ENCODE measurements around the gene GPR179. TPM values are rescaled to one million over a fixed set of nuclear protein-coding genes. Genes with fewer than 3 reads are reported as not detected.
A peak's percentile ranks its signal among the peaks of the same experiment; 100 is the strongest.

Gene GPR179
- total and polyA plus RNA-seq, 2 donors (not counting 3 experiments of a cell fraction or from before 2014, with no cell fraction given) = not detected

DNA sequence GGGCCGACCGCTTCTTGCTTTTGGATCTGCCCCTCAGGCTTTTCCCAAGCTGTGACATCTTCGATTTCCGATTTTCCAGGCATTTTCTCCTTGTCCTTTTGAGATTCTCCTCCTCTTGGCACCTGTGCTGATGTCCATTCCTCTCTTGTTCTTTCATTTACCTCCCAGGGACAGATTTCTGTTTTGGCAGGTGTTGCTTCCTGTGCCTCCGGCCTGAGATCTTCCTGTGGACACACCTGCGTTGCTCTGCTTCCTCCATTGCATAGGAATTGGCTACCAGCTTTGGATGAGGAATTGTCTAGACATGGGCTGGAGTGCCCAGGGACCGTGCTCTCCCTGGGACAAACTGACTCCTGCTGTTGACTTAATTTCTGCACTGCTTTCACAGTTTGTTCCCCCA lies 15.1 kb downstream of the GPR179 start:
- Histone ChIP-seq H3K9ac (replicated peaks; ENCODE audit: extremely low read depth, insufficient read depth, low read length) (no peak overlapping the region), H4K20me1 (replicated peaks; ENCODE audit: control insufficient read depth, extremely low read depth, insufficient read depth, low read length) (no peaks in the 10 kb centered on the region), H3K27me3 (ENCODE audit: control insufficient read depth in 2 of 2, insufficient read depth in 2 of 2, low read length in 2 of 2) (peaks cover 0 to 3% of the 10 kb centered on the region in 2 experiments), H3K9me1 (replicated peaks; ENCODE audit: control insufficient read depth, extremely low read depth, insufficient read depth, low read length) (no peaks in the 10 kb centered on the region), H3K4me2 (ENCODE audit: insufficient read depth, low read length) (no peak overlapping the region), H3K36me3 (ENCODE audit: control insufficient read depth in 2 of 2, extremely low read depth in 1 of 2, insufficient read depth in 2 of 2, low read length in 2 of 2) (no peaks in the 10 kb centered on the region), H2AFZ (ENCODE audit: low read depth, low read length) (no peak overlapping the region), H3K4me1 (ENCODE audit: control insufficient read depth, extremely low read depth, insufficient read depth, low read length) (peaks cover 5% of the 10 kb centered on the region), H3K4me3 (replicated peaks in 1 of 3; ENCODE audit: insufficient read depth in 1 of 3, low read depth in 1 of 3, low read length in 3 of 3) (no peak overlapping the region), H3K79me2 (ENCODE audit: control insufficient read depth, insufficient read depth, low read length) (no peaks in the 10 kb centered on the region), H3K9me3 (replicated peaks; ENCODE audit: control insufficient read depth, insufficient read depth, low read length) (no peaks in the 10 kb centered on the region), H3K27ac (ENCODE audit: insufficient read depth, low read depth, low read length) (no peak overlapping the region)
- dilution Hi-C loops (cut with MboI; ENCODE audit: extremely low pct_ligation_motif_present, low sequenced_read_pairs) (no loop called here), intact Hi-C loops (cut with micrococcal nuclease) (no loop called here)
- POLR2A ChIA-PET = no interaction called here
- FAIRE-seq (no peak), DNase-seq (ENCODE audit: low read depth, low spot score) (no peak)
- CTCF ChIA-PET = interaction anchor here (1.4 to 6.6 kb wide), 5 partner anchors 7 to 86 kb away, joined by 3 to 28 read pairs (median 10); no protein-coding TSS in a partner anchor
- no TSS peak for BruUV-seq (replicated peaks)
- TF ChIP-seq FOS (IDR thresholded peaks at IDR 0.05; ENCODE audit: borderline replicate concordance, insufficient read depth, low read length) = no peak
- TF ChIP-seq POLR2A (IDR thresholded peaks at IDR 0.05; ENCODE audit: low read depth, low read length) = no peak
- TF ChIP-seq, protein P1, sequence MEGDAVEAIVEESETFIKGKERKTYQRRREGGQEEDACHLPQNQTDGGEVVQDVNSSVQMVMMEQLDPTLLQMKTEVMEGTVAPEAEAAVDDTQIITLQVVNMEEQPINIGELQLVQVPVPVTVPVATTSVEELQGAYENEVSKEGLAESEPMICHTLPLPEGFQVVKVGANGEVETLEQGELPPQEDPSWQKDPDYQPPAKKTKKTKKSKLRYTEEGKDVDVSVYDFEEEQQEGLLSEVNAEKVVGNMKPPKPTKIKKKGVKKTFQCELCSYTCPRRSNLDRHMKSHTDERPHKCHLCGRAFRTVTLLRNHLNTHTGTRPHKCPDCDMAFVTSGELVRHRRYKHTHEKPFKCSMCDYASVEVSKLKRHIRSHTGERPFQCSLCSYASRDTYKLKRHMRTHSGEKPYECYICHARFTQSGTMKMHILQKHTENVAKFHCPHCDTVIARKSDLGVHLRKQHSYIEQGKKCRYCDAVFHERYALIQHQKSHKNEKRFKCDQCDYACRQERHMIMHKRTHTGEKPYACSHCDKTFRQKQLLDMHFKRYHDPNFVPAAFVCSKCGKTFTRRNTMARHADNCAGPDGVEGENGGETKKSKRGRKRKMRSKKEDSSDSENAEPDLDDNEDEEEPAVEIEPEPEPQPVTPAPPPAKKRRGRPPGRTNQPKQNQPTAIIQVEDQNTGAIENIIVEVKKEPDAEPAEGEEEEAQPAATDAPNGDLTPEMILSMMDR (IDR thresholded peaks at IDR 0.05; ENCODE audit: extremely low read depth in 1 of 2, insufficient read depth in 1 of 2, low read depth in 1 of 2, low read length in 2 of 2) = no peak
- no peak for TF ChIP-seq EZH2 (IDR thresholded peaks at IDR 0.05; ENCODE audit: borderline replicate concordance, low read depth, low read length, severe bottlenecking)
- TF ChIP-seq MYC (IDR thresholded peaks at IDR 0.05; ENCODE audit: low read depth, low read length) = no peak

DNA sequence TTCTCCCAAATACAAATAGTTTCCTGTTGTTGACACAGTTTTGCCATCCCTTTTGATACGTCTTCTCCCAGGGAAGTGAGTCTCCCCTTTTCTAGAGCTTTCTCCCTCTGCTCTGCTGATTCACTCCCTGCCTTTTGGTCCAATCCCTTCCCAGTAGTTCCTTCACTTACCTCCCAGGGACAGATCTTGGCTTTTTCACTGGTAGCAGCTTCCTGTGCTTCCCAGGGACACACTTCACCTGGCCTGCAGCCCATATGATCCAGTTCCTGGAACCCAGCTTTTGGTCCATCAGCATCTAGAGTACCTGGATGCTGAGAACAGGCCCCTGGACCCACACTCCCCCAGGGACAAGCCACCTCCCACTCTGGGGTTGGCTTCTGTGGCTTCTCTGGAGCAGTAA lies 15.8 kb downstream of the GPR179 start:
- FAIRE-seq (no peak), DNase-seq (ENCODE audit: low read depth, low spot score) (no peak)
- intact Hi-C loops (cut with micrococcal nuclease) (no loop called here), dilution Hi-C loops (cut with MboI; ENCODE audit: extremely low pct_ligation_motif_present, low sequenced_read_pairs) (no loop called here)
- BruUV-seq (replicated peaks) = TSS peak; percentile 4
- Histone ChIP-seq H3K79me2 (ENCODE audit: control insufficient read depth, insufficient read depth, low read length) (no peaks in the 10 kb centered on the region), H3K4me3 (replicated peaks in 1 of 3; ENCODE audit: insufficient read depth in 1 of 3, low read depth in 1 of 3, low read length in 3 of 3) (no peak overlapping the region), H2AFZ (ENCODE audit: low read depth, low read length) (no peak overlapping the region), H4K20me1 (replicated peaks; ENCODE audit: control insufficient read depth, extremely low read depth, insufficient read depth, low read length) (no peaks in the 10 kb centered on the region), H3K27me3 (ENCODE audit: control insufficient read depth in 2 of 2, insufficient read depth in 2 of 2, low read length in 2 of 2) (peaks cover 0 to 3% of the 10 kb centered on the region in 2 experiments), H3K4me1 (ENCODE audit: control insufficient read depth, extremely low read depth, insufficient read depth, low read length) (peaks cover 5% of the 10 kb centered on the region), H3K9ac (replicated peaks; ENCODE audit: extremely low read depth, insufficient read depth, low read length) (no peak overlapping the region), H3K9me1 (replicated peaks; ENCODE audit: control insufficient read depth, extremely low read depth, insufficient read depth, low read length) (no peaks in the 10 kb centered on the region), H3K27ac (ENCODE audit: insufficient read depth, low read depth, low read length) (no peak overlapping the region), H3K9me3 (replicated peaks; ENCODE audit: control insufficient read depth, insufficient read depth, low read length) (no peaks in the 10 kb centered on the region), H3K4me2 (ENCODE audit: insufficient read depth, low read length) (no peak overlapping the region), H3K36me3 (ENCODE audit: control insufficient read depth in 2 of 2, extremely low read depth in 1 of 2, insufficient read depth in 2 of 2, low read length in 2 of 2) (peaks cover 0 to 2% of the 10 kb centered on the region in 2 experiments)
- TF ChIP-seq POLR2A (IDR thresholded peaks at IDR 0.05; ENCODE audit: low read depth, low read length) = no peak
- no peak for TF ChIP-seq EZH2 (IDR thresholded peaks at IDR 0.05; ENCODE audit: borderline replicate concordance, low read depth, low read length, severe bottlenecking)
- TF ChIP-seq, protein P1 (IDR thresholded peaks at IDR 0.05; ENCODE audit: extremely low read depth in 1 of 2, insufficient read depth in 1 of 2, low read depth in 1 of 2, low read length in 2 of 2) = no peak
- TF ChIP-seq FOS (IDR thresholded peaks at IDR 0.05; ENCODE audit: borderline replicate concordance, insufficient read depth, low read length) = no peak
- TF ChIP-seq, protein P2, sequence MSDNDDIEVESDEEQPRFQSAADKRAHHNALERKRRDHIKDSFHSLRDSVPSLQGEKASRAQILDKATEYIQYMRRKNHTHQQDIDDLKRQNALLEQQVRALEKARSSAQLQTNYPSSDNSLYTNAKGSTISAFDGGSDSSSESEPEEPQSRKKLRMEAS (IDR thresholded peaks at IDR 0.05; ENCODE audit: insufficient read depth, insufficient read length) = no peak
- no peak for TF ChIP-seq JUN (IDR thresholded peaks at IDR 0.05; ENCODE audit: borderline replicate concordance, insufficient read depth, insufficient read length, low read depth)
- TF ChIP-seq MYC (IDR thresholded peaks at IDR 0.05; ENCODE audit: low read depth, low read length) = no peak
- TF ChIP-seq POLR2AphosphoS5 (IDR thresholded peaks at IDR 0.05; ENCODE audit: insufficient read depth, low read depth, low read length) = no peak
- no peak for TF ChIP-seq GATA2 (IDR thresholded peaks at IDR 0.05; ENCODE audit: insufficient read depth, insufficient read length, low read depth, low read length)
- ChIA-PET POLR2A (no interaction called here), CTCF (interaction anchor here (1.6 to 4.1 kb wide), 3 partner anchors 9 to 86 kb away, joined by 3 to 21 read pairs (median 11); no protein-coding TSS in a partner anchor)

Measured in endothelial cell of umbilical vein (primary cell).